NCI-H1417 treated with DMSO at 0.1 percent for 48 hours (cell line): ENCODE measurements around the gene SEMA4D.

Experiments used
- DNase-seq: peaks from one replicate; lab custom pipeline; 2025; lab: John Stamatoyannopoulos, UW

Gene SEMA4D

GRCh38 chr9:89466451-89467277 is 31.2 kb downstream of the SEMA4D start:
- DNase-seq = no peak

- DNase-seq = no peak
These were observed 32.1 kb downstream of the SEMA4D start for GRCh38 chr9:89465726-89466308.

GRCh38 chr9:89465001-89465451 is 32.9 kb downstream of the SEMA4D start:
- no peak for DNase-seq

GRCh38 chr9:89464300-89464901 is 33.5 kb downstream of the SEMA4D start:
- DNase-seq = no peak

GRCh38 chr9:89462817-89463683 is 34.9 kb downstream of the SEMA4D start:
- no peak for DNase-seq

- no peak for DNase-seq
These were observed 35.7 kb downstream of the SEMA4D start for GRCh38 chr9:89462199-89462598.

GRCh38 chr9:89461265-89461664 is 36.6 kb downstream of the SEMA4D start:
- DNase-seq = no peak

- no peak for DNase-seq
These were observed 37.4 kb downstream of the SEMA4D start for GRCh38 chr9:89460551-89460950.

GRCh38 chr9:89458768-89459496 is 39.0 kb downstream of the SEMA4D start:
- no peak for DNase-seq

GRCh38 chr9:89457376-89457855 is 40.5 kb downstream of the SEMA4D start:
- DNase-seq = no peak

GRCh38 chr9:89455356-89455824 is 42.5 kb downstream of the SEMA4D start:
- DNase-seq = no peak

- no peak for DNase-seq
These were observed 43.2 kb downstream of the SEMA4D start for GRCh38 chr9:89454498-89455355.

- DNase-seq = no peak
These were observed 44.5 kb downstream of the SEMA4D start for GRCh38 chr9:89453452-89453851.

GRCh38 chr9:89452561-89452960 is 45.4 kb downstream of the SEMA4D start:
- DNase-seq = no peak

GRCh38 chr9:89450213-89450612 is 47.7 kb downstream of the SEMA4D start:
- DNase-seq = no peak

- no peak for DNase-seq
These were observed 48.6 kb downstream of the SEMA4D start for GRCh38 chr9:89449261-89449671.

GRCh38 chr9:89448821-89449220 is 49.1 kb downstream of the SEMA4D start:
- no peak for DNase-seq

GRCh38 chr9:89448381-89448780 is 49.5 kb downstream of the SEMA4D start:
- no peak for DNase-seq

GRCh38 chr9:89447416-89447815 is 50.5 kb downstream of the SEMA4D start:
- no peak for DNase-seq

GRCh38 chr9:89446961-89447310 is 51.0 kb downstream of the SEMA4D start:
- DNase-seq = no peak
